ENCODE results near the gene CXXC5.

The CXXC5 gene

GRCh38 chr5:139690064-139690802, 42.1 kb downstream of the CXXC5 start:
- Histone ChIP-seq H3K4me3 (no peak overlapping the region), H3K9me3 (no peaks in the 10 kb centered on the region), H3K9ac (0 out of 2 replicates have a peak overlapping the region, but pooled peaks have one; percentile 26), H3K4me2 (peak overlapping the region; percentile 83), H3K36me3 (no peaks in the 10 kb centered on the region), H4K20me1 (peaks cover 20% of the 10 kb centered on the region; the same call in 1 of the 2 replicates), H3K27me3 (no peaks in the 10 kb centered on the region), H3K4me1 (peaks cover 74% of the 10 kb centered on the region), H3K27ac (peak overlapping the region; percentile 52)
- no peak for TF ChIP-seq Cebpa-rat (IDR thresholded peaks at IDR 0.05)

- no peaks in the 10 kb centered on the region for H3K36me3 ChIP-seq
- peak overlapping the region; percentile 33; the same call in 1 of the 2 replicates for H3K27ac ChIP-seq
- TF ChIP-seq Cebpa-rat (IDR thresholded peaks at IDR 0.05): no peak
- peaks cover 20% of the 10 kb centered on the region; the same call in 1 of the 2 replicates for H4K20me1 ChIP-seq
- no peak overlapping the region for H3K4me3 ChIP-seq
- peak overlapping the region; percentile 83 for H3K4me2 ChIP-seq
- H3K9ac ChIP-seq: 0 out of 2 replicates have a peak overlapping the region, but pooled peaks have one; percentile 26
- no peaks in the 10 kb centered on the region for H3K27me3 ChIP-seq
- H3K9me3 ChIP-seq: no peaks in the 10 kb centered on the region
- peaks cover 72% of the 10 kb centered on the region for H3K4me1 ChIP-seq
Measured at GRCh38 chr5:139690803-139691629, 42.9 kb downstream of the CXXC5 start.

GRCh38 chr5:139692148-139692547, 44.0 kb downstream of the CXXC5 start:
- peaks cover 72% of the 10 kb centered on the region for H3K4me1 ChIP-seq
- TF ChIP-seq Cebpa-rat (IDR thresholded peaks at IDR 0.05): no peak

GRCh38 chr5:139692679-139693308, 44.6 kb downstream of the CXXC5 start:
- no peaks in the 10 kb centered on the region for H3K9me3 ChIP-seq
- H3K27me3 ChIP-seq: no peaks in the 10 kb centered on the region
- H3K9ac ChIP-seq: no peak overlapping the region
- no peaks in the 10 kb centered on the region for H3K36me3 ChIP-seq
- peaks cover 72% of the 10 kb centered on the region for H3K4me1 ChIP-seq
- peak overlapping the region; percentile 19; the same call in 1 of the 2 replicates for H3K4me2 ChIP-seq
- H4K20me1 ChIP-seq: peaks cover 20% of the 10 kb centered on the region; the same call in 1 of the 2 replicates
- no peak overlapping the region for H3K4me3 ChIP-seq
- no peak for TF ChIP-seq Cebpa-rat (IDR thresholded peaks at IDR 0.05)
- H3K27ac ChIP-seq: no peak overlapping the region

More at GRCh38 chr5:139692148-139692547, 44.0 kb downstream of the CXXC5 start:
- no peaks in the 10 kb centered on the region for H3K9me3 ChIP-seq
- H3K9ac ChIP-seq: no peak overlapping the region
- no peaks in the 10 kb centered on the region for H3K36me3 ChIP-seq
- H3K27me3 ChIP-seq: no peaks in the 10 kb centered on the region
- H3K4me3 ChIP-seq: no peak overlapping the region
- H3K27ac ChIP-seq: no peak overlapping the region
- peaks cover 20% of the 10 kb centered on the region; the same call in 1 of the 2 replicates for H4K20me1 ChIP-seq
- no peak overlapping the region for H3K4me2 ChIP-seq

GRCh38 chr5:139693676-139694364, 45.7 kb downstream of the CXXC5 start:
- H3K27me3 ChIP-seq: no peaks in the 10 kb centered on the region
- 0 out of 2 replicates have a peak overlapping the region, but pooled peaks have one; percentile 12 for H3K9ac ChIP-seq
- no peak for TF ChIP-seq Cebpa-rat (IDR thresholded peaks at IDR 0.05)
- no peaks in the 10 kb centered on the region for H3K9me3 ChIP-seq
- H3K4me1 ChIP-seq: peaks cover 72% of the 10 kb centered on the region
- H4K20me1 ChIP-seq: peaks cover 11% of the 10 kb centered on the region; the same call in 1 of the 2 replicates
- no peak overlapping the region for H3K27ac ChIP-seq
- no peak overlapping the region for H3K4me2 ChIP-seq
- no peak overlapping the region for H3K4me3 ChIP-seq
- H3K36me3 ChIP-seq: no peaks in the 10 kb centered on the region

GRCh38 chr5:139694556-139695177, 46.5 kb downstream of the CXXC5 start:
- Histone ChIP-seq H3K27me3 (no peaks in the 10 kb centered on the region), H3K27ac (no peak overlapping the region), H3K4me1 (peaks cover 72% of the 10 kb centered on the region), H3K9me3 (no peaks in the 10 kb centered on the region), H3K9ac (no peak overlapping the region), H3K4me3 (no peak overlapping the region), H4K20me1 (peaks cover 3% of the 10 kb centered on the region; the same call in 1 of the 2 replicates), H3K4me2 (no peak overlapping the region), H3K36me3 (no peaks in the 10 kb centered on the region)
- TF ChIP-seq Cebpa-rat (IDR thresholded peaks at IDR 0.05): no peak

GRCh38 chr5:139695178-139695573, 47.0 kb downstream of the CXXC5 start:
- Histone ChIP-seq H3K4me1 (peaks cover 72% of the 10 kb centered on the region), H3K36me3 (no peaks in the 10 kb centered on the region), H3K9me3 (no peaks in the 10 kb centered on the region), H3K4me3 (no peak overlapping the region), H3K4me2 (no peak overlapping the region), H3K27me3 (no peaks in the 10 kb centered on the region), H3K27ac (no peak overlapping the region), H3K9ac (no peak overlapping the region), H4K20me1 (no peaks in the 10 kb centered on the region)
- TF ChIP-seq Cebpa-rat (IDR thresholded peaks at IDR 0.05): no peak

GRCh38 chr5:139696167-139696893, 48.2 kb downstream of the CXXC5 start:
- Histone ChIP-seq H4K20me1 (no peaks in the 10 kb centered on the region), H3K36me3 (no peaks in the 10 kb centered on the region), H3K4me1 (peaks cover 73% of the 10 kb centered on the region), H3K4me3 (peak overlapping the region; percentile 62), H3K9me3 (no peaks in the 10 kb centered on the region), H3K27me3 (no peaks in the 10 kb centered on the region), H3K9ac (peak overlapping the region; percentile 79), H3K27ac (peak overlapping the region; percentile 81), H3K4me2 (peak overlapping the region; percentile 97)
- 0 out of 2 replicates have a peak, but pooled peaks have one; percentile 11 for TF ChIP-seq Cebpa-rat (IDR thresholded peaks at IDR 0.05)

Measured in BLaER1 (cell line).